VCaP (cell line): ENCODE results near the gene B3GAT3.
"Not testable (repeated sequence)": the region's sequence is repeated elsewhere in the genome, so short reads cannot be mapped to it uniquely, and the experiment has no call there.

Source experiments
- H3K27ac ChIP-seq: fragments of 450-650 bp; 2 replicates; pipeline ENCODE4 v1.5.1; 2017
- TF ChIP-seq, protein P1 (sequence below): fragments of 450-650 bp; conservative IDR thresholded peaks from 2 replicates; pipeline ENCODE4 v1.5.1; 2017; ENCODE audit warnings: mild to moderate bottlenecking, moderate library complexity

The B3GAT3 gene

GRCh38 chr11:62665075-62665598, 43.4 kb upstream of the B3GAT3 start, which contains the start of the genes C11orf98 and CSKMT:
Gene C11orf98, minus strand, starts transcription at chr11:62665210. Its CDS starts 41 bp downstream, at chr11:62665169.
Gene CSKMT, plus strand, starts transcription at chr11:62665312. Its CDS starts 568 bp downstream, at chr11:62665880.
- TF ChIP-seq, protein P1, sequence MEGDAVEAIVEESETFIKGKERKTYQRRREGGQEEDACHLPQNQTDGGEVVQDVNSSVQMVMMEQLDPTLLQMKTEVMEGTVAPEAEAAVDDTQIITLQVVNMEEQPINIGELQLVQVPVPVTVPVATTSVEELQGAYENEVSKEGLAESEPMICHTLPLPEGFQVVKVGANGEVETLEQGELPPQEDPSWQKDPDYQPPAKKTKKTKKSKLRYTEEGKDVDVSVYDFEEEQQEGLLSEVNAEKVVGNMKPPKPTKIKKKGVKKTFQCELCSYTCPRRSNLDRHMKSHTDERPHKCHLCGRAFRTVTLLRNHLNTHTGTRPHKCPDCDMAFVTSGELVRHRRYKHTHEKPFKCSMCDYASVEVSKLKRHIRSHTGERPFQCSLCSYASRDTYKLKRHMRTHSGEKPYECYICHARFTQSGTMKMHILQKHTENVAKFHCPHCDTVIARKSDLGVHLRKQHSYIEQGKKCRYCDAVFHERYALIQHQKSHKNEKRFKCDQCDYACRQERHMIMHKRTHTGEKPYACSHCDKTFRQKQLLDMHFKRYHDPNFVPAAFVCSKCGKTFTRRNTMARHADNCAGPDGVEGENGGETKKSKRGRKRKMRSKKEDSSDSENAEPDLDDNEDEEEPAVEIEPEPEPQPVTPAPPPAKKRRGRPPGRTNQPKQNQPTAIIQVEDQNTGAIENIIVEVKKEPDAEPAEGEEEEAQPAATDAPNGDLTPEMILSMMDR: no peak
- peak within 1 kb of the TSS; percentile 95 for H3K27ac ChIP-seq

- TF ChIP-seq, protein P1: no peak
- H3K27ac ChIP-seq: peak overlapping the region; percentile 95
Measured at GRCh38 chr11:62664405-62665074, 42.8 kb upstream of the B3GAT3 start.

GRCh38 chr11:62656796-62657429, 35.1 kb upstream of the B3GAT3 start:
- TF ChIP-seq, protein P1: no peak
- H3K27ac ChIP-seq: no peak overlapping the region

GRCh38 chr11:62654297-62654696, 32.5 kb upstream of the B3GAT3 start:
- TF ChIP-seq, protein P1: no peak
- H3K27ac ChIP-seq: peak overlapping the region; percentile 88

GRCh38 chr11:62652161-62653006, 30.6 kb upstream of the B3GAT3 start:
- H3K27ac ChIP-seq: peak overlapping the region; percentile 88
- TF ChIP-seq, protein P1: no peak

DNA sequence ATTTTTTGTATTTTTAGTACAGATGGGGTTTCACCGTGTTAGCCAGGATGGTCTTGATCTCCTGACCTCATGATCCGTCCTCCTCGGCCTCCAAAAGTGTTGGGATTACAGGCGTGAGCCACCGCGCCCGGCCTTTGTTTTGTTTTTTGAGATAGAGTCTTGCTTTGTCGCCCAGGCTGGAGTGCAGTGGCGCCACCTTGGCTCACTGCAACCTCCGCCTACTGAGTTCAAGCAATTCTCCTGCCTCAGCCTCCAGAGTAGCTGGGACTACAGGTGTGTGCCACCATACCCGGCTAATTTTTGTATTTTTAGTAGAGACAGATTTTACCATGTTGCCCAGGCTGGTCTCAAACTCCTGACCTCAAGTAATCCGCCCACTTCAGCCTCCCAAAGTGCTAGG, 28.5 kb upstream of the B3GAT3 start:
- not testable (repeated sequence) for H3K27ac ChIP-seq

- no peak overlapping the region for H3K27ac ChIP-seq
- TF ChIP-seq, protein P1: no peak
Measured at GRCh38 chr11:62649486-62649885, 27.7 kb upstream of the B3GAT3 start.
